ENCODE data around the gene FAM76B. TPM values are rescaled to one million over a fixed set of nuclear protein-coding genes. Genes with fewer than 3 reads are reported as not detected.
"Not testable (repeated sequence)": the region's sequence is repeated elsewhere in the genome, so short reads cannot be mapped to it uniquely, and the experiment has no call there.

FAM76B gene
- total RNA-seq, 1 experiment from 2014 or later = 13.3 TPM

- ATAC-seq = no peak
- Histone ChIP-seq H4K20me1 (ENCODE audit: low read length) (no peaks in the 10 kb centered on the region), H3K9ac (ENCODE audit: low read length) (no peak overlapping the region), H3K9me3 (ENCODE audit: low read length) (no peaks in the 10 kb centered on the region), H3K27me3 (ENCODE audit: low read length) (no peaks in the 10 kb centered on the region), H3K27ac (ENCODE audit: low read length) (no peak overlapping the region), H3F3A (ENCODE audit: low read length, unreplicated experiment) (peaks cover 8% of the 10 kb centered on the region), H3K4me3 (ENCODE audit: low read length) (no peak overlapping the region), H3K9me2 (replicated peaks; ENCODE audit: low read length) (no peaks in the 10 kb centered on the region), H3K4me1 (ENCODE audit: insufficient read depth, low read length) (peaks cover 20% of the 10 kb centered on the region), H3K4me2 (ENCODE audit: low read length) (no peak overlapping the region), H2AFZ (ENCODE audit: low read length) (no peak overlapping the region), H3K79me2 (ENCODE audit: low read length) (no peaks in the 10 kb centered on the region), H3K36me3 (ENCODE audit: low read depth, low read length) (peaks cover 27% of the 10 kb centered on the region)
- TF ChIP-seq EZH2phosphoT487 (IDR thresholded peaks at IDR 0.05; ENCODE audit: borderline replicate concordance, low read length) = no peak
- TF ChIP-seq CTCF (conservative IDR thresholded peaks at IDR 0.05; ENCODE audit: low read depth, low read length) = no peak
- TF ChIP-seq EZH2 (IDR thresholded peaks at IDR 0.05; ENCODE audit: low read length, unreplicated experiment) = no peak
- ChIA-PET POLR2A (ENCODE audit: unreplicated experiment) (no interaction called here), CTCF (no interaction called here)
- intact Hi-C loops (cut with micrococcal nuclease) = no loop called here
- no peak for DNase-seq
- no TSS peak for BruUV-seq (replicated peaks)
Observed at GRCh38 chr11:95827696-95828095, 38.1 kb upstream of the FAM76B start.

- Histone ChIP-seq H2AFZ (ENCODE audit: low read length) (no peak overlapping the region), H3F3A (ENCODE audit: low read length, unreplicated experiment) (no peaks in the 10 kb centered on the region), H3K27ac (ENCODE audit: low read length) (no peak overlapping the region), H3K79me2 (ENCODE audit: low read length) (no peaks in the 10 kb centered on the region), H3K9me2 (replicated peaks; ENCODE audit: low read length) (no peaks in the 10 kb centered on the region), H3K9ac (ENCODE audit: low read length) (no peak overlapping the region), H3K9me3 (ENCODE audit: low read length) (no peaks in the 10 kb centered on the region), H3K4me1 (ENCODE audit: insufficient read depth, low read length) (peaks cover 7% of the 10 kb centered on the region; the same call in 1 of the 2 replicates), H3K27me3 (ENCODE audit: low read length) (no peaks in the 10 kb centered on the region), H4K20me1 (ENCODE audit: low read length) (no peaks in the 10 kb centered on the region), H3K36me3 (ENCODE audit: low read depth, low read length) (peaks cover 30% of the 10 kb centered on the region), H3K4me2 (ENCODE audit: low read length) (no peak overlapping the region), H3K4me3 (ENCODE audit: low read length) (no peak overlapping the region)
- CTCF ChIA-PET = interaction anchor here (0.7 kb wide), 1 partner anchor 568 kb away, joined by 3 read pairs; the partner anchor contains the start of gene CCDC82
- ATAC-seq = peak; percentile 96
- POLR2A ChIA-PET (ENCODE audit: unreplicated experiment) = no interaction called here
- peak; percentile 53 for DNase-seq
- intact Hi-C loops (cut with micrococcal nuclease) = no loop called here
- no TSS peak for BruUV-seq (replicated peaks)
- TF ChIP-seq CTCF (conservative IDR thresholded peaks at IDR 0.05; ENCODE audit: low read depth, low read length) (no peak), EZH2phosphoT487 (IDR thresholded peaks at IDR 0.05; ENCODE audit: borderline replicate concordance, low read length) (no peak), EZH2 (IDR thresholded peaks at IDR 0.05; ENCODE audit: low read length, unreplicated experiment) (no peak)
Observed at GRCh38 chr11:95821640-95822039, 32.1 kb upstream of the FAM76B start.

GRCh38 chr11:95816037-95816436 is 26.5 kb upstream of the FAM76B start:
- no peak overlapping the region for H3K9ac ChIP-seq (ENCODE audit: low read length)
- H3K36me3 ChIP-seq (ENCODE audit: low read depth, low read length) = peaks cover 24% of the 10 kb centered on the region
- TF ChIP-seq CTCF (conservative IDR thresholded peaks at IDR 0.05; ENCODE audit: low read depth, low read length) (no peak), EZH2 (IDR thresholded peaks at IDR 0.05; ENCODE audit: low read length, unreplicated experiment) (no peak), EZH2phosphoT487 (IDR thresholded peaks at IDR 0.05; ENCODE audit: borderline replicate concordance, low read length) (no peak)
- H3K9me3 ChIP-seq (ENCODE audit: low read length) = no peaks in the 10 kb centered on the region
- H3K4me3 ChIP-seq (ENCODE audit: low read length) = no peak overlapping the region
- H3K4me2 ChIP-seq (ENCODE audit: low read length) = no peak overlapping the region
- H3K4me1 ChIP-seq (ENCODE audit: insufficient read depth, low read length) = no peaks in the 10 kb centered on the region
- DNase-seq (no peak), ATAC-seq (no peak)
- ChIA-PET CTCF (no interaction called here), POLR2A (ENCODE audit: unreplicated experiment) (no interaction called here)
- H3K27ac ChIP-seq (ENCODE audit: low read length) = no peak overlapping the region
- no TSS peak for BruUV-seq (replicated peaks)
- no peak overlapping the region for H2AFZ ChIP-seq (ENCODE audit: low read length)
- H3K9me2 ChIP-seq (replicated peaks; ENCODE audit: low read length) = no peaks in the 10 kb centered on the region
- H3K79me2 ChIP-seq (ENCODE audit: low read length) = no peaks in the 10 kb centered on the region
- no peaks in the 10 kb centered on the region for H3K27me3 ChIP-seq (ENCODE audit: low read length)
- H4K20me1 ChIP-seq (ENCODE audit: low read length) = no peaks in the 10 kb centered on the region
- intact Hi-C loops (cut with micrococcal nuclease) = no loop called here
- no peaks in the 10 kb centered on the region for H3F3A ChIP-seq (ENCODE audit: low read length, unreplicated experiment)

GRCh38 chr11:95811052-95811451 is 21.5 kb upstream of the FAM76B start:
- BruUV-seq (replicated peaks); H3K4me2 ChIP-seq (ENCODE audit: low read length); H3K4me3 ChIP-seq (ENCODE audit: low read length); DNase-seq; POLR2A ChIA-PET (ENCODE audit: unreplicated experiment); CTCF ChIA-PET; H3K27me3 ChIP-seq (ENCODE audit: low read length); H3K4me1 ChIP-seq (ENCODE audit: insufficient read depth, low read length); H3K9me2 ChIP-seq (replicated peaks; ENCODE audit: low read length); H4K20me1 ChIP-seq (ENCODE audit: low read length); H3K79me2 ChIP-seq (ENCODE audit: low read length); ATAC-seq; H3K9me3 ChIP-seq (ENCODE audit: low read length); H3K9ac ChIP-seq (ENCODE audit: low read length); H3F3A ChIP-seq (ENCODE audit: low read length, unreplicated experiment); intact Hi-C loops (cut with micrococcal nuclease); H3K27ac ChIP-seq (ENCODE audit: low read length); H2AFZ ChIP-seq (ENCODE audit: low read length): not testable (repeated sequence)
- H3K36me3 ChIP-seq (ENCODE audit: low read depth, low read length) = peaks cover 17% of the 10 kb centered on the region
